ENCODE results near the gene TLN1.
A peak's percentile ranks its signal among the peaks of the same experiment; 100 is the strongest.

TLN1 gene

GRCh38 chr9:35661756-35662350 lies 70.1 kb downstream of the TLN1 start:
- no peak for DNase-seq (ENCODE audit: low spot score)

GRCh38 chr9:35660966-35661415 lies 71.0 kb downstream of the TLN1 start:
- peak; percentile 38 for DNase-seq (ENCODE audit: low spot score)

- DNase-seq (ENCODE audit: low spot score) = peak; percentile 38
These were observed 72.7 kb downstream of the TLN1 start for GRCh38 chr9:35659340-35659739.

DNA sequence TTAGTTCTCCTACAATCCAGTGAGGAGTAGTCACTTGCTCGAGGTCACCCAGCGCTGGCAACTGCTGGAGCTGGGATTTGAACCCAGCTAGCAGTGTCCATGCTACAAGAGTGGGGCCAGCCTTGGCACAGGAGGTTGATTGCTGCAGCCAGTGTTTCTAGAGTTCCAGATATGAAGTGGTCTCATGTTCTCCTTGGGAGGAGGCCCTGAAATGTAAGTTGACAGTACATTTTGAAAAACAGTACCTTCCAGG lies 73.1 kb downstream of the TLN1 start:
- peak; percentile 51 for DNase-seq (ENCODE audit: low spot score)

DNA sequence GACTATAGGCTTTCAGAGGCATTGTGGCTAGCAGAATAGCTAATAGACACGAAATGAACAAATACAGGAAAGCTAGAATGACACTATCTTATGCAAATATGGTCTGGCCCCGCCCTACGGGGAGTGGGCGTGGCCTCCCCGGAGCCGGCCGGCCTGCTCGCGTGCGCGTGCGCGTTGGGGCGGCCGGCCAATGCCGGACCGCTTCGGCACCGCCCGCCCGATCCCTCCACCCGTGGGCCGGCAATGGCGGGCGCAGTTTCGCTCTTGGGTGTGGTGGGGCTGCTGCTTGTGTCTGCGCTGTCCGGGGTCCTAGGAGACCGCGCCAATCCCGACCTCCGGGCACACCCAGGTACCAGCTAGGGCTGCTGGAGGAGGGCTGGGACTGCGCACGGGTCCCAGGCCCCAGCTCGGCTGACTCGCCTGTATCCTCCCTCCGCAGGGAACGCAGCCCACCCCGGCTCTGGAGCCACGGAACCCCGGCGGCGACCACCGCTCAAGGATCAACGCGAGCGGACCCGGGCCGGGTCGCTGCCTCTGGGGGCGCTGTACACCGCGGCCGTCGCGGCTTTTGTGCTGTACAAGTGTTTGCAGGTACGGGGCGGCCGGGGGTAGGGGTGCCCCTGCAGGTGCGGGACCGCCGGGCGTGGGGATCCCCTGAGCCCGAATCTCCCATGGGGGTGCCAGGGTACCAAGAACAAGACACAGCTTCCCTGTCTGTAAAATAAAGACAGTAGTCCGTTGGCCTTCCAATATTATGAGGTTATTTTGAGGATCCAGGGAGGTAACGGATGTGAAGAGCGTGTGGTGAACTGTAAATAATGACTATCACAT lies 73.6 kb downstream of the TLN1 start, which contains the start of gene CCDC107:
Gene CCDC107, plus strand, starts transcription at position 156 of the 831 bp plus-strand sequence. Its CDS starts 88 bp downstream, at position 244.
- DNase-seq (ENCODE audit: low spot score) = peak; percentile 98

DNA sequence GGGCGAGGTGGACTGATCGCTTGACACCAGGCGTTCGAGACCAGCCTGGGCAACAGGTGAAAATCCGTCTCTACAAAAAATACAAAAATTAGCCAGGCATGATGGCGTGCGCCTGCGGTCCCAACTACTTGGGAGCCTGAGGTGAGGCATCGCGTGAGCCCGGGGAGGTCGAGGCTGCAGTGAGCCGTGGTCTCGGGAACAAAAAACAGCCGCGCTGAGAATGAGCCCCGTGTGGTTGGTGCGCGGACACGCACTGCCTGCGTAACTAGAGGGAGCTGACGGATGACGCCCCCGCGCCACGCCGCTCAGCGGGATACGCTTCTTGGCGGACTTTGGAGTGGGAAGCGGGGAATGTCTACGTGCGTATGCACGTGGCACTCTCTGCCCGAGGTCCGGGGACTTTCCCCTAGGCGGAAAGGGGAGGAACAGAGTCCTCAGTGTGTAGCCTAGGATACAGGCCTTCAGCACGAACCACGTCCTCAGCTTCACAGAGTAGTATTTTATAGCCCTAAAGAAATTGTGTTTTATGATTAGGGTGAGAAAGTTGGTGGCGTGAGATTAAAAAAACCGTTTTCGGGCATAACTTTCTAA lies 74.4 kb downstream of the TLN1 start, which contains the start of gene RMRP:
Gene RMRP, minus strand, starts transcription at position 474 of the 591 bp plus-strand sequence.
- peak; percentile 93 for DNase-seq (ENCODE audit: low spot score)

- DNase-seq (ENCODE audit: low spot score) = peak; percentile 36
These were observed 75.0 kb downstream of the TLN1 start for GRCh38 chr9:35656831-35657545.

DNA sequence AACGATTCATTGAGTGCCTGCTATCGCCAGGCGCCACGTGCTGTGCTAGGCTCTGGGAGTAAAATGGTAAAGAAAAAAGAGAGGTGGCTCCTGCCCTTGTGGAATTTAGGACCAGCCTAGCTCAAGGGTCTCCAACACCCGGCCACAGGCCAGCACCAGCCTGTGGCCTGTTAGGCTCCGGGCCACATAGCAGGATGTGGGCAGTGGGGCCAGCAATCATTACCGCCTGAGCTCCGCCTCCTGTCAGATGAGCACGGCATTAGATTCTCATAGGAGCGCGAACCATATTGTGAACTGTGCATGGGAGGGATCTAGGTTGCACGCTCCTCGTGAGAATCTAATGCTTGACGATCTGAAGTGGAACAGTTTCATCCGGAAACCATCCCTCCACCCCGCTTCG lies 75.6 kb downstream of the TLN1 start:
- no peak for DNase-seq (ENCODE audit: low spot score)

GRCh38 chr9:35653611-35654010 lies 78.4 kb downstream of the TLN1 start:
- DNase-seq (ENCODE audit: low spot score) = no peak

- no peak for DNase-seq (ENCODE audit: low spot score)
These were observed 79.2 kb downstream of the TLN1 start for GRCh38 chr9:35652829-35653209.

DNA sequence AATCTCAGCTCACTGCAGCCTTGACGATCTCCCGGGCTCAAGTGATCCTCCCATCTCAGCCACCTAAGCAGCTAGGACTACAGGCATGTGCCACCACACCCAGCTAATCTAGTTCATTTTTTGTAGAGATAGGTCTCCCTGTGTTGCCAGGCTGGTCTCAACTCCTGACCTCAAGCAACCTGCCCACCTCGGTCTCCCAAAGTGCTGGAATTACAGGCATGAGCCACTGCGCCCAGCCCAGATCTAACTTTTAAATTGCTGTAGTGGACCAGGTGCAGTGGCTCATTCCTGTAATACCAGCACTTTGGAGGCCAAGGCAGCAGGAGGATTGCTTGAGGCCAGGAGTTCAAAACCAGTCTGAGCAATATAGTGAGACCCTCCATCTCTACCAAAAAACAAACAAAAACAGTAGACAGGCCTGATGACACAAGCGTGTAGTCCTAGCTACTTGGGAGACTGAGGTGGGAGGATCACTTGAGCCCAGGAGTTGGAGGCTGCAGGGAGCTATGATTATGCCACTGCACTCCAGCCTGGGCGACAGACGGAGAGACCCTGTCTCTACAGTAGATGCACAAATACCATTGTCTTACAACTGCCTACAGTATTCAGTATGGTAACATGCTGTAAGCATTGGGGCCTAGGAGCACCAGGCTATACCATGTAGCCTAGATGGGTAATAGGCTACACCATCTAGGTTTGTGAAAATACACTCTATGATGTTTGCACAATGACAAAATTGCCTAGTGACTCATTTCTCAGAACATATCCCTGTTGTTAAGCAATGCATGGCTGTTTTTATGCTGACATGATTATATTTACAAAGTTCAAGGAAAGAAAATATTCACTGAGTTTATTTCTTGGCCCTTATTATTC lies 79.8 kb downstream of the TLN1 start:
- DNase-seq (ENCODE audit: low spot score) = no peak

DNA sequence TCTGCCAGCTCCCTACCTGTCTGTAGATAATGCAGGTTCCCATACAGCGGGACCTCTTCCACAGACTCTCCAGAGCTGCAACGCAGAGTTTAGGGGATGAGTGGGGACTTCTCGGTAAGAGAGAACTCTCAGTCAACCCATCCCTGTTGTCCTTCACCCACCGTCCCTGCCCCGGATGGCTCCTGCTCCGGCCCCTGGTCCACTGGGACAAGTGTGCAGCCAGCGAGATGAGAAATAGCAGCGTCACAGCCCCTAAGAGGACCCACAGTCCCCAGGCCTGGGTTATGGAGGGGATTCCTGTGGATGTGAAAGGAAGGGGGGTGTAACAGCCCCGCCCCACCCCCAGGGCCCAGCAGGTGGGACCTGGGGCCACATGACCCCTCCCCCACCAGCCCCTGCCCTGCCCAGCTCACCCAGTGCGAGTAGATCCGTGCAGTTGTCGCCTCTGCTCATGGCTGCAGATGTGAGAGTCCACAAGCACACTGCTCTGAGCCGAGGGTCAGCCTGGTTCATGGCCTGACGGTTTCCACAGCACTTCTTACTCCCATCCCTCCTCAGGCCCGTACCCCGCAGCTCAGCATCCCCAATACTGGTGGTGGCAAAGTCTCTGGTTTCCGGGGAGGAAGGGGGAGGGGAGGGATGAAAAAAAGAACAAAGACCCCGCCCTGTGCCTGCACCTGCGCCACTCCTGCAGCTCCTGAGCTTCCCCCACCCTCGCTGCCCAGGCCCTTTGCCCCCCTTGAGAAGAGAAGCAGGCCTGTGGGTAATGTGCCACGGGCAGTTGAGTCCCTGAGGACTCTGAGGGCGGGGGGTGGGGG lies 81.4 kb downstream of the TLN1 start, which contains the start of gene SIT1:
Gene SIT1, minus strand, starts transcription at position 591 of the 818 bp plus-strand sequence. Its CDS starts 78 bp downstream, at position 513.
- no peak for DNase-seq (ENCODE audit: low spot score)

DNA sequence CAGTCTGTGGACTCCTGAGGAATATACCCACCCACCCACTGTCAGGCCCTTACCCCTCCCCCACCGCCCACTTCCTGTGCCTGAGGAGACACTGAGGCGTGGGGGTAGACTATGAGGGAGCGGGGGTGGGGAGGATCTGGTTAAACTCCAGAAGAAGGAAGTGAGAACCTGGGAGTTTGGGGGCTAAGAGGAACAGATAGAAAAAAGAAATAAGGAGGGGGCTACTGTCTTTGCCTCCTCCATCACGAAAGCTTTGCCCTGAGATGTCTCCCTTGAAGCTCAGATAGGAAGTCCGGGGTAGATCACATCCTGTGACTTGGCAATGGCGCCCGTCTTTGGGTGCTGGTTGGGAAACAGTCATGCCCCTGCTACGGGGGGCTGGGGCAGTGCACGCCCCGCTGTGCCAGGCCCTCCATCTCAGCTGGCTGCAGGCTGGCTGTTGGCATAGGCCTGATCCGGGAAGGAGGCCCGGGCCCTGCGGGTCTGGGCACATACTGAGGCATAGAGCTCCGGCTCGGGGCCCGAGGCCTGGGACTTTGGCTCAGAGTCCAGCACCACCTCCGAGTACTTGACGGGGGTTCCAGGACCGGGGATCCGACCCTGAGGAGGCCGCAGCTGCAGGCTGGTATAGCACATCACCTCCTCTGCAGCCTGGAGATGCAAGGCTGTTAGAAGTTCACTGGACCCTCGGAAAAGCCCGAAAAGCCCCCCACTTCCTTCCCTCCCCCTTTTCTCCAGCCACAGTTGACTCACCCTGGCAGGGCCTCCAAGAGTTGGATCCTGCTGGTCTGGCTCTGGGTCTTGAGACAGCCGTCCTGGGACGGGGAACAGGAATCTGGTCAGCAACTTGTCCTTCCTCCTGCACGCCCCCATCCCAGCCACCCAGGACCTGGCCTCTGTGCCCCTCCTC lies 82.3 kb downstream of the TLN1 start:
- DNase-seq (ENCODE audit: low spot score) = no peak
